Middle frontal gyrus (tissue), 1 donor: Measurements from ENCODE around the gene TMEM184A.

Source experiments
- DNase-seq: peaks from one replicate; pipeline ENCODE4 v3.0.0-alpha.2; 2015; ENCODE audit warnings: low spot score; ENCODE audit errors: extremely low spot score

TMEM184A gene

DNA sequence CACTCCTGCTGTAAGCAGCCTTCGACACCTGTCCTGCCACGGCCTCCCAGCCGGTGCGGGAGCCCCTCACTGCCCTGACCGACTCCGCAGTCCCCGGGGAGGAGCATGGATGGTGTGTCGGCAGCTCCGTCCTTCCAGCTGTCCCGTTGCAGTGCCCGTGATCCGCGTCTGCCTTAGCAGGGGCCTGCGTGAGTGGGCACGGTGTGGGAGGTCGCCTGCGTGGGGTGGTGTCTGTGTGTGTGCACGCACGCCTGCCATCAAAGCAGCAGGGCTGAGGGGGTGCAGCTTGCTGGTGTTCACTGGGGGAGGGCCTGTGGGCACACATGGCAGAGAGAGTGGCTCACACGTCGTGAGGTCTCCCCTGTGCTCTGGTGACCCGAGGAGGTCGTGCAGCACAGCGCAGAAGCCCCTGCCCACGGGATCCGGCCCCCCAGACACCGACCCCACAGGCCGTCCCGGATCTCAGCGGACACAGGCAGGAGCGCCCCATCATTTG, 15.2 kb downstream of the TMEM184A start:
- DNase-seq, result no peak

DNA sequence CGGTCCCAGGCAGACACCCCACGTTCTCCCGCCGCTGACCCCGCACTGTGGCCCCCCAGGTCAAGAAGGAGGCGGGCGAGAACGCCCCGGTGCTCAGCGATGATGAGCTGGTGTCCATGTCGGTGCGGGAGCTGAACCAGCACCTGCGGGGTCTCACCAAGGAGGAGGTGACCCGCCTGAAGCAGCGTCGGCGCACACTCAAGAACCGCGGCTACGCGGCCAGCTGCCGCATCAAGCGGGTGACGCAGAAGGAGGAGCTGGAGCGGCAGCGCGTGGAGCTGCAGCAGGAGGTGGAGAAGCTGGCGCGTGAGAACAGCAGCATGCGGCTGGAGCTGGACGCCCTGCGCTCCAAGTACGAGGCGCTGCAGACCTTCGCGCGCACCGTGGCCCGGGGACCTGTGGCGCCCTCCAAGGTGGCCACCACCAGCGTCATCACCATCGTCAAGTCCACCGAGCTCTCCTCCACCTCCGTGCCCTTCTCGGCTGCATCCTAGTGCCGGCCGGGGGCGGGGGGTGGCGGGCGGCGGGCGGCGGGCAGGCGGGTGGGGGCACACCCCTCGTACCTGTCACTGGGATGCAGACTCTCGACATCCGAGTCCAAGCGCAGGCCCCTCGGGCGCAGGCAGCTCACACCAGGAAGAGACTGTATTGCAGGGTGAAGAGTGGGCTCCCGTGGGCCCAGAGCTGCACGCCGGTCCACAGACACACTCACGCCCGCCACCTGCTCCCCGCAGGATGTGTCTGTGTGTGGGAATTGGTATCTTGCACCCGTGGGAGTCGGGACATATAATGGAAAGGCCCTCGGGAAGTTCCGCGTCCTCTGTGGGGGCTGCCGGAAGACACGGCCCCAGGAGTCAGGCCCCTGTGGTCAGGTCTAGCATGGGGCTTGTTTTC, 15.9 kb downstream of the TMEM184A start:
- DNase-seq, result no peak

DNA sequence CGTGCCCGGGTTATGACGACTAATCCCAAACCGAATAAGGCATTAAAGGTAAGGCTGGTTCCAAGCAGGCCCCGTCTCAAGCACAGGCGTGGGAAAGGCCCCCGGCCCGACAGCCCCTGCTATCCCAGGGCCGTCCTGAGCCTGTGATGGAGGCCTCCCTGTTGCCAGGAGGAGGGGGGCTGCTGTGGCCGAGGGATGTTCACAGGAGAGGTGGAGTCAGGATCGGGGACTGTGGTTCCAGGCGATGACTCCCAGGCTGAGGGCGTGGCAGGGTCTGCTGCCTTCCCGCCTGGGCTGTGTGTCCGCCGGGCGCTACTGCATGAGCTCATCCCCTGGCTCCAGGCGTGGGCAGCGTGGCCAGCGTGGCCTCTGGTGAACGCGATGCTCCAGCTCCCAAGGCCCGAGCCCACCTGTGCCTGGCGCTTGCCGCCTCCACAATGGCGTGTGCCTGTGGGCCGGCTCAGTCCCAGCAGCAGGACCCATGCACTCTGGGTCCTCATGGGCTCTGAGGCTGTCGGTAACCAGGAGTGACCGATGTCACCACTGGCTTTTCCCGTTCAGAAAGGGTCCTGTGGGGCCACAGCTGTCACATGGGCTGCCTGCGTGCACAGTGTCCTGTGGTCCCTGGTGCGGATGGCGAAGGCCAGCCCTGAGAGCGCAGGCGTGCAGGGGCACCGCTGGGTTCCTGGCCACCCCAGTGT, 16.7 kb downstream of the TMEM184A start:
- DNase-seq, result no peak

DNA sequence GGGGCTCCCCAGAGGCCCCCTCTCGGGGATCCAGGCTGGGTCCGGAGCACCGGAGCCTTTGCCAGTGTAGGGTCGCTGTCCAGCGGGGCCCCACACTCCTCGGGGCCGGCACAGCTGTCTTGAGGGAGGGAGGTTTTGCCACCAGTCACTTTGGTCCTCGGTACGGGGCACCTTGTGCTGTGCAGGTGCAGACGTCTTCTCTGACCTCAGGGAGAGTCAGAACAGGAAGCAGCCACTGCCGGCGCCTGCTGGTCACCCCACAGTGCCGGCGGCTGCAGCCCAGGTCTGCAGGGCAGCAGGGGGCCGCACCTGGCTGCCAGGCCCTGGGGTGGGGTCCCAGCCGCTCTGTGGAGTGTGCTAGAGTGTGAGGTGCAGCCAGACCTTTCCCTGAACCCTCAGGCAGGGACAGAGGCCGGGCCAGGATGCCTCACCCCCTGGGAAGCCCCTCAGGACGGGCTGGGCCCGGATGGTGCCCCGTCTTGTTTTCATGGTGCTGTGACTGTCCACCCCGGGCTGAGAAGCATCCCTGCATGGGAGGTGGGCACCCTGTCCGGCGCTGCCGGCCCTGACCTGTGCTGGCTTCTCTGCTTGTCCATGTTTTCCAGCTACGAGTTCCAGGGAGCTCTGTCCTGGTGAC, 17.3 kb downstream of the TMEM184A start:
- no peak for DNase-seq

DNA sequence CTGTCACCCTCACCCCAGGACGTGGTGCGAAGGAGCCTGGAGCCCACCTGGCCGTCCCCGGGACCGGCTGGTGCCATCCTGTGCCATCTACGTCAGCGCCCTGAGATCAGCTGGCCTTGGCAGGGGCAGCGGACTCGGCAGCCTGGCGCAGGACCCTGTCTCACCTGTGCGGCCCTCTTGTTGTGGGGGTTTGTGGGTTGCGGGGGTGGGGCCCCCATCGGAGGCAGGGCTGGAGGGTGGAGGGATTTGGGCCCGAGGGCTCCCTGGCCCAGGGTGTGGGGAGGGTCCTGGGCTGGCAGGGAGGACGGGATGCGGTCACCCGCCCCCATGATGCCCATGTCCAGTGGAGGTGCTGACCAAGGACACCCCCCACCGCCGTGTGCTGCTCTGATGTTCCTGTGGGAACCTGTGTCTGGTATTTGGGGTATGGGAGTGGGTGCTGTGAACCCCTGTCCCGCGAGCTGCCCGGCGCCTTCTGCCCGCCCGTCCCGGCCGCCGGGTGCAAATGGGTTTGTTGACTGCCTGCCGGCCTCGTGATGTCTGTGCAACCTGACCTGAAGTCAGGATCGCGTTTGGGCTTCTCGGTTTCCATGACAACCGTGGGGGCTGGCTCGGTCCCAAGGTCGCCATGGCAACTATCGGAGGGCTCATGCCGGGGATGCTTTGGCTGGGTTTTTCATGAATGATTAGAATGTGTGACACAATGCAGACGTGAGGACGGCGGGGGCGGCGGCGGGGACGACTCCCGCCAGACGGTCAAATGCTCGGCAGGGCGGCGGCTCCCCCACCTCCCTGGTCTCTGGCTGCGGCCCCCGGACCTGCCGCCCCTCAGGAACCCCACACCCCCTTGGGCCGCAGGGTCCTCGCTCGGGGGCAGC, 18.2 kb downstream of the TMEM184A start:
- peak; percentile 51 for DNase-seq

DNA sequence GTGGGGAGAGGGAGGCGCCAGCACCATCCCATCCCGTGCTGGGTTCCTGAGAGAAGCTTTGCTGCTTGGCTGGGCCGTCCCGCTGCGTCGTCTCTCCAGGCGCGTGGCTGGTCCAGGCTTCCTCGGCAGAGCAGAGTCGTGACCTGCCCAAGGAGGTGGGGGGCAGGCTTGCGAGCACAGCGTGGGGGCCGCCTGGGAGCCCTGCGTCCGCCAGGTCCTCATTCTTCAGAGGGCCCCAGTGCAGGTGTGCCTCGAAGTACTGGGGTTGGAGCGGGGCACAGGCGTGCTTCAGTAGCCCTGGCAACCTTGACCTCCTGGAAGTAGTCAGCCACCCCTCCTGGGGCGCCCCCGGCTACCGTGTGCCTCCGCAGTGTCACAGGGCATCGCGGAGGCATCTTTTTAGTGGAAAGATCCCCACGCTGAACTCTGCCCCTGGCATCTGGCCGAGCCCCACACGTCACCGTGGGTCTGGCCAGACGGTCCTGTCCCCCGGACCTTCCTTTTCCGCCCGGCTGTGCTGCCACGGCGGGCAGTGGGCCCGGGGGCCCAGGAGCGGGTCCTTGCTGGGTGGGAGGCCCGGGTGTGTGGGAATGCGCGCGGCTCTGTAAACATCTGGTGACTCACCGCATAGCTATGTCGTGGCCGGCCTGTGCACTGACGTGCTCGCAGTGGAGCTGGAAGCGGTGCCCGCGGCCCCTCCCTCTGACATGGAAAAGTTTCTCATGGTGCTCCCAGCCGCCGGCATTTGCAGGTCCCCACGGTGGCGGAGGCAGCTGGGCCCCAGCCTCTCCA, 19.1 kb downstream of the TMEM184A start:
- DNase-seq, result peak; percentile 38

DNA sequence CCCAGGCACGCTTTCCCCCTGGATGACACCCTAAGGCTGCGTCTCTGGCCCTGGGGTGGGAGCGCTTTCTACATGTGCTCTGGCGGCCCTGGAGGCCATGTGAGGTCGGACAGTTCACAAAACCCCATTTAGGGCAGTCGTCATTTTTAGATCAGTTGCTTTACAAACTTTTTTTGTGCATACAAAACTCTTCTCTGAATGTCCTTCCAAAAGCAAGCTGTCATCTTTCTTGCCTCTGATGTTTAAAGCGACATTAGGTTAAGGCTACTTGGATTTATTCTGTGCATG, 19.6 kb downstream of the TMEM184A start:
- no peak for DNase-seq

DNA sequence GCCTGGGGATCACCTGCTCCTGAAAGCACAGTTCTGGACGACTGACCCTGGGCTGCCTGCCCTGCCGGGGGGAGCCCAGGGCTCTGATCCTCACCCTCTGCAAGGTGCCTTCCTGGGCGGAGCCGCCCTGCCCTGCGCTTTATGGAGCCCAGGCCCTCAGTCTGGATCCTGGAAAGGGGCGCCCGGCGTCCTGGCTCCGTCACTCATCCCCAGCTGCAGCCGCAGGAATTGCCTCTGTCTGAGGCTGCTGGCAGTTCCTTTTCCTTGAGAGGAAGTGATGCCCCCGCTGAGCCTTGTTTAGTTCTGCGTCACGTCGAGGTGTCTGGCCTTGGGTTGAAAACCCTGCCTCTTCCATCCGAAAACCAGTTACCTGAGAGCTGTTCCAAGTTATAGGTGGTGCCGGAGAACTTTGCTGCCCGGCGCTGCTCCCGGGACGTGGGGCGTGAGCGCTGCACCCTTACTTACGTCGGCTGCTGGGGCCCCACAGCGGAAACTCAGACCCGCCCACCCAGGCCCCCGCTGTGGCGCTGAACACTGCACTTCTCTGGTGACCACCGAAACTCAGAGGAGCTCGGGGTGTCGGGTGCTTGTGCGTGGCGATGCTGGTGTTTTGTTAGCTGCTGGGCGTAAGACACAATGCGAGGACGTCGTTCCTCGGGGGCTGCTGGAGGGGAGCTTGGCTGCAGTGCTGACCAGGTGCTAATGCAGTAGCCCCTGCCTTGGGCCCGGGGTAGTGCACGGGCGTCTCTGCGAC, 20.1 kb downstream of the TMEM184A start:
- no peak for DNase-seq

DNA sequence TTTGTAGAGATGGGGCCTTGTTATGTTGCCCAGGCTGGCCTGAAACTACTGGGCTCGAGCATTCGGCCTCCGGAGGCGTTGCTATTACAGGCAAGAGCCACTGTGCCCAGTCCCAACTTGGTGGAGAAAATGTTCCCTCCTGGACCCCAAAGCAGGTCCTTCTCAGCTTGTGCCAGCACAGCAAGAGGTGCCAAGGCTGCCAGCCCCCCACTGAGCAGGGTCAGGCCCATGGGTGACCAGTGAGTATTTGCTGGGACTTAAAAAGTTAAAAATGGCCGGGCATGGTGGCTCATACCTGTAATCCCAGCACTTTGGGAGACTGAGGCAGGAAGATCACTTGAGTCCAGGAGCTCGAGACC, 20.9 kb downstream of the TMEM184A start:
- DNase-seq, result no peak

DNA sequence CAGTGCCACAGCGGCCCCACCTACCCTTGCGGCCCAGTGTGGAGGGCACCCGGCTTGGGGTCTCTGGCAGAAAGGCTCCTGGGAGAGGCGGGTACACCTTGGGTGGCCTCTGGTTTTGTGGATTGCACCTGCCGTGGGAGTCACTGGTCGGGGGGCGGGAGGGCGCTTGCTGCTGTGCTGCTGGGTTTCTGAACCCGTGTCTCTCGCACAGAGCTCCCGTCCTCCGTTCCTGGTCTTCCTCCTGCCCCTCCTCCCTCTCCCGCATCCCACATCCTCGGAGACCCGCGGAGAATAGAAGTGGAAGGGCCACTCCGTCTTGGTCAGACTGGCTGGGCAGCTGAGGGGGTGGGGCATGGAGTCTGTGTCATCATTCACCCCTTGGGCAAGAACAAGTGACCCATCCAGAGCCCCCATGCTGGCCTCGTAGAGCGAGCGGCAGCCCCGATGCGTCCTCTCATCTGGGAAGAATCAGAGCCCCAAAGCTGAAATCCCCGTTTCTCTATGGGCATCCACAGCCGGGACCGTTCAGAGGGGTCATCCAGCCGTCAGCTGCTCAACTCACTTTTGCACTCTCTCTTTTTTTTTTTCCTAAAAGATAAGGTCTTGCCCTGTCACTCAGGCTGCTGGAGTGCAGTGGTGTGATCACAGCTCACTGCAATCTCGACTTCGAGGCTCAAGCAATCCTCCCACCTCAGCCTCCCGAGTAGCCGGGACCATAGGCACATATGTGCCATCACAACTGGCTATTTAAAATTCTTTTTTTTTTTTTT, 21.5 kb downstream of the TMEM184A start:
- DNase-seq, result no peak

DNA sequence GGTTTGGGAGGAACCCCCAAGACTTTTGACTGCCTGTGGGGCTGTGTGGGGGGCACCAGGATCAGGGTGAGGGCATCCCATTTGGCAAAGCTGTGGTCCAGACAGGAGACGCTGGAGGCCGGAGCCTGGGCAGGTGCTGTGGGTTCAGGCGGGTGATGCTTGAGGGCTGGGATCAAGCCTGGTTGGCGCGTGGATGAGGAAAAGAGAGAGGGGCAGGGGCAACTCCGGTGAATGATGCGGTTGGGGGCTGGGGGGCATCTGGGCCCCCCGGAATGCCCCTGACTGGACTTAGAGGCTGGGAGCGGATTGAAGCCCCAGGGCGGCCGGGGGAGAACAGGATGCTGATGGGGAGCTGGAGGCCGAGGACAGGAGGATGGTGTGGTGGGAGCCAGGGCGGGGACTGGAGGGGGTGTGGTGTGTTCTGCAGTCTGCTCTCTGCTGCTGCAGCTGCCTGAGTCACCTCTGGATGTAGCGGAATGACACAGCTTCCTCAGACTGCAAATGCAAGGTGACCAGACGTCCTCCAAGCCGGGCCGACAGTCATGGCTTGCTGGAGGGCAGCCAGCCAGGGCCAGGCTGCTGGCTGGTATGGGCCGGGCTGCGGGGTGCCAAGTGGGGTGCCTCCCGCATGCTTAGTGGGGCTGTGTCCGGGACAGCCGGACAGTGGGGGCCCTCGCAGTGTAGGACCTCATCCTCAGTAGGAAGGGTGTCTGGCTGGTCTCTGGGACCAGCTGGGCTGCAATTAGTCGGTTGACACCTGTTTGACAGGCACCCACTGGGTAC, 22.3 kb downstream of the TMEM184A start:
- no peak for DNase-seq

DNA sequence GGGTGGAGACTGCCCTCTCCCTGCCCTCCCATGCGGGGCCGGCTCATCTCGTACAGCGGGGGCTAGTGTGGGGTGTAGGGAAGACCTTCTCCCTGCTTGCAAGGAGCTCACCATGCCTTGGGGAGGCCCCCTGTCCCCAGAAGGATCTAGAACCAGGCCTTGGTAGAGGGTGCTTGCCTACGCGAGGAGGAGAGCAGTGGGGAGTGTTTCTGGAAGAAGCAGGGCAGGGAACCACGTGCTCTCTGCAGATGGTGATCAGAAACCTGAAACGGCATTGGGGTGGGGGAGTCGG, 22.8 kb downstream of the TMEM184A start:
- no peak for DNase-seq

DNA sequence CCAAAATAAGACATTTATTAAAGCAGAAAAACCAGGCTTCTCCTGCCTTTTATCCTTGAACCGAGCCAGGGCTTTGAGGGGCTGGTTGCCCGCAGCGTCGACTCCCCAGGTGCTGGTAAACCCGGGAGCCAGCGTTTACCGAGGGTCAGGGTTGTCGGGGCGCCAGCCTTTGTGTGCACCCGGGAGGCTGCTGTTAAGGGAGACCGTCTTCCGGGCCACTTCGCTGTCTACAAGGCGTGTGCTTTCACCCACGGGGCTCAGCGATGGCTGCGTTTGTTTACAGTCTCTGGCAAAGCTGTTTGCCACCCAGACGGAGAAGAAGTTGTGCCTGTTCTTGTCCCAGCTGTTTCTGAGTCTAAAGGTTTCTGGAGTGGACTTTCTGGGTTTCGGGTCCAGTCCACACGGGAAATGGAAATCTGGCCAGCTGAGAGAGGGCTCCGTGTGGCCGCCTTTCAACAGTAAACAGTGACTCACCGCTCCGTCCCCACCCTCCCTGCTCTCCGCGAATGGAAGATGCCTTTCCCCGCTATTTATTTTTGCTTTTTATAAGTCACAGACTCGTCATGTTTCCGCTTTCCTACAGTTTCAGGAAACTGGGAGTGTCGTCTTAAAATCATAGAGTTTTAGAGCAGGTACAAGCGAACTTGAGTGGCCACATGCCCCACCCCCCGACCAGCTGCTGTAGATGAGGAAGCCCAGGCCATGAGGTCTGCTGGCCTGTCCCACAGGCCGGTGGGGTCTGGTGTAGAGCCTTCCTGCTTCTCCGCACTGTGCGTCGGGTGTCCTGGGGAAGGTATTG, 23.4 kb downstream of the TMEM184A start:
- no peak for DNase-seq

DNA sequence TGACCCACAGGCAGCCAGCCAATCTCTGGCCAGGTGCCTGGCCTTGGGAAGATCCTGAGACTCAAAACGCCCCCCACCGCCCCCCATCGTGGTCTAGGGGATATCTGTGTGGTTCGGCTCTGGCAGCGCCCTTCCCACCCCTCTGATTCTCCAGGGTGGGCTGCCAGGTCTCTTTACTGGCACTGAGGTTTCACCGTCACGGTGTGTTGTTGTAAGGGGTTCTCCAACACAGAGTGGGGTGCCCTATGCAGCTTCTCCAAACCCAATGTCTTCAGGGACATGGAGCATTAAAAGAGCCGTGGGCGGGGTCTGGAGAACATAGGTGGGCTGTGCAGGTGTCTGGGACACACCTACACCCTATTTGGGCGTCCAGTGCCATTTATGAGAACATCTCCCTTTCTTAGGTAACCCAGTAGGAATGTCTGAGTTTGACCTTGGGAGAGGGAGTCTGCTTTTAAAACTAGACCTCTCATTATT, 24.0 kb downstream of the TMEM184A start:
- DNase-seq, result no peak

DNA sequence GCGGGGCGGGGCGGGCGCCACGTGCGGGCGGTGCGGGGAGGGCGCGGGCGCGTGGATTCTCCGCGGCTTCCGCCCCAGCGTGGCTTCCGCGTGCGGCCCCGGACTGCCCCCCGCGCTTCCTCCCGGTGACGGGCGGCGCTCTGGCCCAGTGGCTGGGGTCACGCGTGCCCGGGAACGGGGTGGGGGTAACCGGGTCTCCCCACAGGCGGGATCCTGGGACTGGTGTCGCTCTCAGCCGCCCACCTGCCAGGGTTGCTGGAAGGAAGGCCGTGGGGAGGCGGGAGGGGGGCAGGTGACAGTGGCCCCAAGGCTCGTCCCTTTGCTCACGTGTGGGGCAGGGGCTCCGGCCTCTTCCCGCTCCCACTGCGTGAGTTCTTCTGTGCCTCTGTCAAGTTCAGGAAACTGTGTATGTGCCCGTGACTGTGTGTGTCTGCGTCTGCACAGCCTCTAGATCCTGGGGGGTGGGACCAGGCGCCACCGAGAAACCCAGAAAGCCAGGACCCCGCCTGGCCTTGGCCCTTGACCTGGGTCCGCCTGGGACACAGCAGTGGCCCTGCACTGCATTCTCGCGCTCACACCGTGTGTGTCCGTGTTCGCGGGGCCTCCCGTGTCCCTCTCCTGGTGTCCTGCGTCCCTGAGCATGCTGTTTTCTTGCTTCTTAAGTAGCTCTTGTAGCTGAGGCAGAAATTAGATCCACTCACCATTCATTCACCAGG, 24.6 kb downstream of the TMEM184A start:
- DNase-seq, result no peak

DNA sequence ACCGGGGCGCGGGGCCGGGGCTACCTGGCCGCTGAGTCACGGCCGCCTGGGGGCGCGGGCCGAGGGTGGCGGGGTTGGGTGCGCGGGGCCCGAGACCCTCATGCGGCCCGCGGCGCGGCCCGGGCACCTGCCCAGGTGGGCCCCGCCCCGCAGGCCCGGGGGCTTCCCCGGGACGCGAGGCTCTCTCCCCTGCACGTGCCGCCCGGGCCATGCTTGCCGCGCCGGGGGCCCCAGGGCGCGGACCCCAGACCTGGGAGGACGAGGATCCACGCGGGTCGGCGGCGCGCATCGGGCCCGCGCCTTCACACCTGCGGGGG, 25.1 kb downstream of the TMEM184A start:
- no peak for DNase-seq
